ENCODE measurements around the gene ESRRB.

ESRRB gene

DNA sequence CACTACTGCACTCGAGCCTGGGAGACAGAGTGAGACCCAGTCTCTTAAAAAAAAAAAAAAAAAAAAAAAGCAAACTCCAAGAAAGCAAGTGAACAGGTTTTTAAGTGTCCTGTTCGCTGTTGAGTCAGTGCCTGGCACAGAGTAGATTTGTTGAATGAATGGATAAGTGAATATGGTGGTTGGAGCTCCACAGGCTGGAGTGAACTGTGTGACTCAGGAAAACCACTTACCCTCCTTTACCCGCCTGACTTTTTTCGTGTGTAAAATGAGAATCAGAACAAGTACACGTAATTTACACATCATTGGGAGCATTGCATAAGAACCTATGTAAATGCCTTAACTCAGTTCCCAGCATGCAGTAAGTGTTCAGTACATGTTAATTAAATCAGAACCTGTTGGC, 24.0 kb upstream of the ESRRB start:
- ATAC-seq (ENCODE audit: low read depth), result no peak
- TF ChIP-seq, protein P1, sequence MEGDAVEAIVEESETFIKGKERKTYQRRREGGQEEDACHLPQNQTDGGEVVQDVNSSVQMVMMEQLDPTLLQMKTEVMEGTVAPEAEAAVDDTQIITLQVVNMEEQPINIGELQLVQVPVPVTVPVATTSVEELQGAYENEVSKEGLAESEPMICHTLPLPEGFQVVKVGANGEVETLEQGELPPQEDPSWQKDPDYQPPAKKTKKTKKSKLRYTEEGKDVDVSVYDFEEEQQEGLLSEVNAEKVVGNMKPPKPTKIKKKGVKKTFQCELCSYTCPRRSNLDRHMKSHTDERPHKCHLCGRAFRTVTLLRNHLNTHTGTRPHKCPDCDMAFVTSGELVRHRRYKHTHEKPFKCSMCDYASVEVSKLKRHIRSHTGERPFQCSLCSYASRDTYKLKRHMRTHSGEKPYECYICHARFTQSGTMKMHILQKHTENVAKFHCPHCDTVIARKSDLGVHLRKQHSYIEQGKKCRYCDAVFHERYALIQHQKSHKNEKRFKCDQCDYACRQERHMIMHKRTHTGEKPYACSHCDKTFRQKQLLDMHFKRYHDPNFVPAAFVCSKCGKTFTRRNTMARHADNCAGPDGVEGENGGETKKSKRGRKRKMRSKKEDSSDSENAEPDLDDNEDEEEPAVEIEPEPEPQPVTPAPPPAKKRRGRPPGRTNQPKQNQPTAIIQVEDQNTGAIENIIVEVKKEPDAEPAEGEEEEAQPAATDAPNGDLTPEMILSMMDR (IDR thresholded peaks at IDR 0.05; ENCODE audit: poor library complexity, severe bottlenecking), result no peak
- no peak overlapping the region for H3K27ac ChIP-seq (ENCODE audit: poor library complexity, severe bottlenecking)
- H3K4me3 ChIP-seq (ENCODE audit: severe bottlenecking), result no peak overlapping the region
- peaks cover 6% of the 10 kb centered on the region for H3K4me1 ChIP-seq (ENCODE audit: insufficient read depth, poor library complexity, severe bottlenecking)
- H3K27me3 ChIP-seq (ENCODE audit: insufficient read depth, poor library complexity, severe bottlenecking), result no peaks in the 10 kb centered on the region
- DNase-seq (ENCODE audit: low spot score), result no peak
- no peaks in the 10 kb centered on the region for H3K9me3 ChIP-seq (ENCODE audit: severe bottlenecking)
- no peaks in the 10 kb centered on the region for H3K36me3 ChIP-seq (ENCODE audit: low read depth)

DNA sequence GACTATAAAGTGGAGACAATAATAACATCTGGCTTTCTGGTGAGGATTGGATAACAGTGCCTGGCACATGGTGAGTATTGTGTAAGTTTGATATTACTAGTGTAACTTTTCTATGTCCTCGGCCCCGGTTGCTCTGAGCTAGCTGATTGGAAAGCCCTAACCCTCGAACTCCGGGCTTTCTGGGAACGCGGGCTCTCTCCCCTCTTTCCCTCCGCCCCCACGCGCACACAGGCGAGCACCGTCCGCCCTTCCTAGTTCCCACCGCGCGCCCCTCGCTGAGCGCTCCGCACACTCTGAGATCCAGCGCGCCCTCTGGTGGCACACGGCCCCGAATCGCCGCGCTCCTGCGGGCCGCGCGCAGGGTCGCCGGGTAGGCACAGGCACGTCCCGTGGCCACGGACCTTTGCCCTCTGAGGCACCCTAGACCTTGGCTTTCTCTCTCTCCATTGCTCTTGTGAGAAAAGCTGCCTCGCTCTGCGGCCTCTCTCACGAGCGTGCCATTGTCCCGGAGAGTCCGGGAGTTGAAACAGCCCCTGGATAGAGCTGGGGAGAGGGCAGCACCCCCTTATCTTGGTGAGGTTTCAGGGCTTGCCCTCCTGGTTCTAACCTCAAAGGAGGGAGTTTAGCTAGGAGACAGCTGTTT, 23.2 kb upstream of the ESRRB start:
- Histone ChIP-seq H3K4me3 (ENCODE audit: severe bottlenecking) (no peak overlapping the region), H3K36me3 (ENCODE audit: low read depth) (no peaks in the 10 kb centered on the region), H3K27ac (ENCODE audit: poor library complexity, severe bottlenecking) (no peak overlapping the region), H3K27me3 (ENCODE audit: insufficient read depth, poor library complexity, severe bottlenecking) (no peaks in the 10 kb centered on the region), H3K4me1 (ENCODE audit: insufficient read depth, poor library complexity, severe bottlenecking) (peaks cover 6% of the 10 kb centered on the region), H3K9me3 (ENCODE audit: severe bottlenecking) (no peaks in the 10 kb centered on the region)
- DNase-seq (ENCODE audit: low spot score) (no peak), ATAC-seq (ENCODE audit: low read depth) (peak; percentile 69)
- TF ChIP-seq, protein P1 (IDR thresholded peaks at IDR 0.05; ENCODE audit: poor library complexity, severe bottlenecking), result peak; percentile 97

DNA sequence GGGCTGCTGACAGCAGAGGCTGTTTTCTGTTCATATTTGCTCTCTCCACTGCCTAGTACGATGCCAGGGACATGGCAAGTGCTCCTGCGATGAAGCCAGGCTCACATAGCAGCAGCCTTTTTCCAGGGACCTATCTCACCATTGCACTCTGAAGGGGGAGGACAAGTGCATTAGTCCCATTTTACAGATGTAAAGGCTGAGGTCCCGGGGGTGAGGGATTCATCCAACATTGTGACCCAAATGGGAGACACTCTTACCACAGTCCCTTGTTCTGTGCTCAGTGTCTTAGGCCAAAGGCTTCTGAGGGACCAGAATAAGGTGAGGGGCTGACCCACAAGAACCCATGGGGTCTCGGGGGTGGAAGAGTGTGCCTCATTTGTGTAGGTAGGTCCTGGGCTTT, 21.6 kb upstream of the ESRRB start:
- Histone ChIP-seq H3K4me1 (ENCODE audit: insufficient read depth, poor library complexity, severe bottlenecking) (no peaks in the 10 kb centered on the region), H3K4me3 (ENCODE audit: severe bottlenecking) (no peak overlapping the region), H3K27ac (ENCODE audit: poor library complexity, severe bottlenecking) (no peak overlapping the region), H3K27me3 (ENCODE audit: insufficient read depth, poor library complexity, severe bottlenecking) (peaks cover 4% of the 10 kb centered on the region), H3K36me3 (ENCODE audit: low read depth) (no peaks in the 10 kb centered on the region), H3K9me3 (ENCODE audit: severe bottlenecking) (no peaks in the 10 kb centered on the region)
- no peak for DNase-seq (ENCODE audit: low spot score)
- no peak for ATAC-seq (ENCODE audit: low read depth)
- TF ChIP-seq, protein P1 (IDR thresholded peaks at IDR 0.05; ENCODE audit: poor library complexity, severe bottlenecking), result no peak

DNA sequence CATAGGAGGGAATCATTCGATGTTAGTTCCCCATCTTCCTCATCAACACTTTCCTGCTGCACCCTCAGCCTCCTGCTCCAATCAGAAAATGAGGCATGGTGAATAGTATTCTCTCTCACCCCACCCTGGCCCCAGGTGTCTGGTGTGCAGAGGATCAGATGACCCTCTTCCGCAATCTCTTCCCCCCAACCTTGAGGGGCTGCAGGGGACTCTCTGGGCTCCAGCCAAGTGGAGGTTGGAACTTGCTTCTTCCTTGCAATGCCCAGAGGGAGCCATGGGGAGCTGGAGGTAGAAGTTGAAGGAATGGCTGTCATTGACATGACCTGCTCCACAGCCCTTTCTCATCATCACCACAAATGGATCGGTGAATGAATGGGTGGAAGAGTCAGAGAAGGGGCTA, 20.2 kb upstream of the ESRRB start:
- Histone ChIP-seq H3K9me3 (ENCODE audit: severe bottlenecking) (no peaks in the 10 kb centered on the region), H3K4me1 (ENCODE audit: insufficient read depth, poor library complexity, severe bottlenecking) (no peaks in the 10 kb centered on the region), H3K27ac (ENCODE audit: poor library complexity, severe bottlenecking) (no peak overlapping the region), H3K4me3 (ENCODE audit: severe bottlenecking) (no peak overlapping the region), H3K27me3 (ENCODE audit: insufficient read depth, poor library complexity, severe bottlenecking) (peaks cover 4% of the 10 kb centered on the region), H3K36me3 (ENCODE audit: low read depth) (no peaks in the 10 kb centered on the region)
- DNase-seq (ENCODE audit: low spot score) (no peak), ATAC-seq (ENCODE audit: low read depth) (no peak)
- TF ChIP-seq, protein P1 (IDR thresholded peaks at IDR 0.05; ENCODE audit: poor library complexity, severe bottlenecking), result no peak

DNA sequence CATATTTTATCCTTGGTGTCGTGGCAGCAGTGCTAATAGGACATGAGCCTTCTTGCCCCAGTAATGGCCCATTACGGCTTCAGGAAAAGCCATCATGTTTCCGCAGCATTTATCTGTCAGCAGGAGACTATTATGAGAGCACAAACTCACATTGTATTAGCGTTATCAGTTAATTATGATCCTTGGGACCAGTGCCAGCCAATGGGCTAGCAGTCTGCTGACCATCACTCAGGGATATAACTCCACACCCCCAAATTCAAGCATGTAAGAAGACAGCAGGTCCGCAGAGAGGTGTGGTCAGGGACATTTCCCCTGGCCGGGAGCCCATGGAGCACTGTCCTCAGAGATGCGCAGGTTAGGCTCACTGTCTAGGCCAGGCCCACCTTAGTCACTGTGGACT, 4.9 kb upstream of the ESRRB start:
- DNase-seq (ENCODE audit: low spot score) (no peak), ATAC-seq (ENCODE audit: low read depth) (no peak)
- Histone ChIP-seq H3K4me3 (ENCODE audit: severe bottlenecking) (no peak overlapping the region), H3K27me3 (ENCODE audit: insufficient read depth, poor library complexity, severe bottlenecking) (peaks cover 40% of the 10 kb centered on the region), H3K9me3 (ENCODE audit: severe bottlenecking) (no peaks in the 10 kb centered on the region), H3K27ac (ENCODE audit: poor library complexity, severe bottlenecking) (no peak overlapping the region), H3K4me1 (ENCODE audit: insufficient read depth, poor library complexity, severe bottlenecking) (no peaks in the 10 kb centered on the region), H3K36me3 (ENCODE audit: low read depth) (no peaks in the 10 kb centered on the region)
- TF ChIP-seq, protein P1 (IDR thresholded peaks at IDR 0.05; ENCODE audit: poor library complexity, severe bottlenecking), result no peak
